Measurements from ENCODE around the gene CDK17. TPM values are rescaled to one million over a fixed set of nuclear protein-coding genes. Genes with fewer than 3 reads are reported as not detected.

CDK17 gene
- total and polyA plus RNA-seq, 2 of the 8 experiments (the other 6 are each of a cell fraction or from before 2014, with no cell fraction given) = 5.8 to 20.0 TPM

DNA sequence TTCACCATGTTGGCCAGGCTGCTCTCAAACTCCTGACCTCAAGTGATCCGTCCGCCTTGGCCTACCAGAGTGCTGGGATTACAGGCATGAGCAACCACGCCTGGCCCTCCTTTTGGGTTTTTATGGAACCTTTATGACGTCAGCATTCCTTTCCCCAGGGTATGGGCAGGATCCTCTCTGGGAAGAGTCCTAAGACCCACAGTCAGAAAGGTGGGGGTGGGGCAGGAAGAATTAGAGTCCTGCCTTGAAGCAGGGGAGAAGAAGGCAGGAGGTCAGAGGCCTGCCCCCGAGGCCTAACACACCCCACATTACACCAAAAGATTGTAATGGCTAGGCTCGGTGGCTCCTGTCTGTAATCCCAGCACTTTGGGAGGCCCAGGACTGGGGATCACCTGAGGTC is 30.8 kb upstream of the CDK17 start:
- no peak for TF ChIP-seq KDM1A (IDR thresholded peaks at IDR 0.05; ENCODE audit: borderline replicate concordance, low read length)
- TF ChIP-seq CREB1 (IDR thresholded peaks at IDR 0.05) = no peak
- TF ChIP-seq, protein P1, sequence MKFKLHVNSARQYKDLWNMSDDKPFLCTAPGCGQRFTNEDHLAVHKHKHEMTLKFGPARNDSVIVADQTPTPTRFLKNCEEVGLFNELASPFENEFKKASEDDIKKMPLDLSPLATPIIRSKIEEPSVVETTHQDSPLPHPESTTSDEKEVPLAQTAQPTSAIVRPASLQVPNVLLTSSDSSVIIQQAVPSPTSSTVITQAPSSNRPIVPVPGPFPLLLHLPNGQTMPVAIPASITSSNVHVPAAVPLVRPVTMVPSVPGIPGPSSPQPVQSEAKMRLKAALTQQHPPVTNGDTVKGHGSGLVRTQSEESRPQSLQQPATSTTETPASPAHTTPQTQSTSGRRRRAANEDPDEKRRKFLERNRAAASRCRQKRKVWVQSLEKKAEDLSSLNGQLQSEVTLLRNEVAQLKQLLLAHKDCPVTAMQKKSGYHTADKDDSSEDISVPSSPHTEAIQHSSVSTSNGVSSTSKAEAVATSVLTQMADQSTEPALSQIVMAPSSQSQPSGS (IDR thresholded peaks at IDR 0.05; ENCODE audit: low read length) = no peak
- 91% methylated on average over 6 of the region's 6 CpGs; no CpG with 5 or more reads in 1 of the 2 experiments for WGBS, 2 experiments (ENCODE audit: extremely low coverage in 1 of 2, insufficient coverage in 1 of 2, insufficient read length in 1 of 2, insufficient replicate concordance in 2 of 2, low coverage in 1 of 2, low lambda C conversion rate in 2 of 2, missing lambda C conversion rate in 1 of 2)
- no peak for DNase-seq (ENCODE audit: low read depth in 1 of 2, low spot score in 2 of 2)
- Histone ChIP-seq H3K14ac (ENCODE audit: insufficient read length) (no peak overlapping the region), H2BK120ac (replicated peaks; ENCODE audit: low read depth, low read length) (no peak overlapping the region), H2AK5ac (ENCODE audit: low read depth, low read length) (no peak overlapping the region), H3K79me2 (ENCODE audit: control insufficient read depth in 1 of 2, insufficient read depth in 2 of 2, low read length in 2 of 2) (no peaks in the 10 kb centered on the region), H3K27me3 (replicated peaks in 1 of 4; ENCODE audit: control insufficient read depth in 3 of 4, extremely low read depth in 1 of 4, insufficient read depth in 3 of 4, low read length in 3 of 4) (no peaks in the 10 kb centered on the region), H3K36me3 (ENCODE audit: control insufficient read depth in 2 of 4, insufficient read depth in 4 of 4, low read length in 3 of 4) (no peaks in the 10 kb centered on the region), H3K27ac (ENCODE audit: low read depth, low read length) (no peak overlapping the region), H4K91ac (replicated peaks; ENCODE audit: insufficient read length, low read length) (no peak overlapping the region), H3K18ac (ENCODE audit: extremely low read depth, low read length) (no peak overlapping the region), H2AFZ (ENCODE audit: low read length) (no peak overlapping the region; the same call in 1 of the 2 replicates), H2BK20ac (ENCODE audit: low read length) (no peak overlapping the region), H3K23me2 (ENCODE audit: low read depth, low read length) (no peaks in the 10 kb centered on the region; the same call in 1 of the 2 replicates), H4K8ac (ENCODE audit: extremely low read depth, insufficient read depth, low read length) (no peak overlapping the region), H3K56ac (replicated peaks; ENCODE audit: insufficient read length, low read depth, low read length) (no peak overlapping the region), H2BK12ac (ENCODE audit: low read depth, low read length) (no peak overlapping the region), H2BK15ac (ENCODE audit: low read length) (no peak overlapping the region), H3K4me3 (ENCODE audit: extremely low read depth in 1 of 4, insufficient read depth in 2 of 4, low read depth in 3 of 4, low read length in 4 of 4) (no peak overlapping the region), H2BK5ac (ENCODE audit: low read depth, low read length) (no peak overlapping the region), H3K4me2 (ENCODE audit: insufficient read depth in 1 of 2, low read depth in 2 of 2, low read length in 2 of 2) (no peak overlapping the region), H4K5ac (ENCODE audit: insufficient read length, low read depth, low read length) (no peak overlapping the region), H3K4me1 (replicated peaks in 1 of 4; ENCODE audit: control insufficient read depth in 3 of 4, insufficient read depth in 4 of 4, low read length in 3 of 4) (peaks cover 0 to 7% (median 0%) of the 10 kb centered on the region in 4 experiments; a peak in 3 of 7 replicates), H3K4ac (replicated peaks; ENCODE audit: insufficient read length, low read depth, low read length) (no peak overlapping the region), H3K23ac (ENCODE audit: insufficient read length) (no peak overlapping the region), H3K9me3 (ENCODE audit: insufficient read depth in 2 of 2, low read depth in 1 of 2, low read length in 1 of 2) (no peaks in the 10 kb centered on the region), H3K9ac (replicated peaks in 1 of 4; ENCODE audit: extremely low read depth in 1 of 4, low read depth in 3 of 4, low read length in 3 of 4) (no peak overlapping the region), H3K79me1 (ENCODE audit: low read depth, low read length) (no peaks in the 10 kb centered on the region), H4K20me1 (replicated peaks in 1 of 2; ENCODE audit: control insufficient read depth in 1 of 2, insufficient read depth in 2 of 2, low read length in 2 of 2) (no peaks in the 10 kb centered on the region)
- CTCF ChIA-PET (ENCODE audit: partially characterized antibody) = no interaction called here
- FAIRE-seq = no peak
- POLR2A ChIA-PET (ENCODE audit: partially characterized antibody) = no interaction called here
